HepG2 (cell line): Measurements from ENCODE around the gene TMEM121.

Experiments used
- CTCF ChIP-seq: sonication (generic); formaldehyde crosslinking; IDR thresholded peaks from 2 replicates; pipeline ENCODE4 v1.5.0; 2020; ENCODE audit warnings: mild to moderate bottlenecking, missing genetic modification reagents, moderate library complexity
- ELF4 ChIP-seq: sonication (generic); formaldehyde crosslinking; IDR thresholded peaks from 2 replicates; pipeline ENCODE4 v1.5.0; 2020; ENCODE audit warnings: missing genetic modification reagents, mild to moderate bottlenecking, moderate library complexity, borderline replicate concordance
- EP300 ChIP-seq, 3 experiments: sonication (generic) in 1 of 3; formaldehyde crosslinking in 1 of 3; IDR thresholded peaks; 2 replicates each; pipeline versions ENCODE4 v1.5.1 to v1.6.1; 2011 to 2020; ENCODE audit warnings: low read depth in 2 of 3, low read length in 2 of 3, borderline replicate concordance in 1 of 3, improper control_type of control experiment in 1 of 3, mild to moderate bottlenecking in 1 of 3, missing genetic modification reagents in 1 of 3, moderate library complexity in 1 of 3
- HMGXB4 ChIP-seq, 2 experiments: sonication (generic) in 1 of 2; formaldehyde crosslinking in 1 of 2; IDR thresholded peaks; 2 replicates each; pipeline versions ENCODE4 v1.4.0 to v1.6.1; 2018 to 2020; ENCODE audit warnings: missing genetic modification reagents in 2 of 2, borderline replicate concordance in 1 of 2, low read depth in 1 of 2, mild to moderate bottlenecking in 1 of 2, missing biosample characterization in 1 of 2
- POLR2A ChIP-seq, 2 experiments: IDR thresholded peaks; 2 replicates each; pipeline ENCODE4 v1.6.1; 2011; ENCODE audit warnings: low read depth in 2 of 2, low read length in 2 of 2, mild to moderate bottlenecking in 1 of 2, moderate library complexity in 1 of 2; ENCODE audit not compliant: insufficient read depth in 1 of 2
- RFX5 ChIP-seq: IDR thresholded peaks from 2 replicates; pipeline ENCODE4 v1.6.1; 2011; ENCODE audit warnings: low read depth, low read length, improper control_type of control experiment
- U2AF1 ChIP-seq: fragments of 200-400 bp; formaldehyde crosslinking; optimal IDR thresholded peaks from 2 replicates; pipeline ENCODE3; 2017; ENCODE audit warnings: mild to moderate bottlenecking, low read depth, low read length
- ZEB1 ChIP-seq: IDR thresholded peaks from 2 replicates; pipeline ENCODE4 v1.6.1; 2012; ENCODE audit warnings: mild to moderate bottlenecking, low read depth, inconsistent platforms; ENCODE audit not compliant: insufficient replicate concordance
- ZMAT3 ChIP-seq: sonication (generic); formaldehyde crosslinking; conservative IDR thresholded peaks from 2 replicates; pipeline ENCODE4 v1.7.0; 2021; ENCODE audit warnings: missing genetic modification reagents

- TF ChIP-seq CTCF (CRISPR knock-in tag) (peak; percentile 44), ZEB1 (no peak), EP300 (IDR thresholded peaks at IDR 0.05; ENCODE audit: low read depth in 2 of 2, low read length in 2 of 2) (peak in 1 of 2 experiments; percentile 66; a peak in 2 of 4 replicates), EP300 (CRISPR knock-in tag; IDR thresholded peaks at IDR 0.05; ENCODE audit: borderline replicate concordance) (peak; percentile 77), ZMAT3 (CRISPR knock-in tag) (peak; percentile 69; the same call in 1 of the 2 replicates), HMGXB4 (CRISPR knock-in tag; IDR thresholded peaks at IDR 0.05; ENCODE audit: borderline replicate concordance in 1 of 2, low read depth in 1 of 2) (peak; percentile 49 to 62; a peak in 1 of 4 replicates), POLR2A (IDR thresholded peaks at IDR 0.05; ENCODE audit: insufficient read depth in 1 of 2, low read depth in 2 of 2, low read length in 2 of 2) (peak in 1 of 2 experiments; percentile 54; a peak in 2 of 4 replicates), RFX5 (no peak), ELF4 (CRISPR knock-in tag) (no peak), U2AF1 (peak; percentile 81)
These were observed 26.9 kb upstream of the TMEM121 start for GRCh38 chr14:105499256-105500035.
